ENCODE data around the gene LDLRAD1.
"Not testable (repeated sequence)": the region's sequence is repeated elsewhere in the genome, so short reads cannot be mapped to it uniquely, and the experiment has no call there.

LDLRAD1 gene

DNA sequence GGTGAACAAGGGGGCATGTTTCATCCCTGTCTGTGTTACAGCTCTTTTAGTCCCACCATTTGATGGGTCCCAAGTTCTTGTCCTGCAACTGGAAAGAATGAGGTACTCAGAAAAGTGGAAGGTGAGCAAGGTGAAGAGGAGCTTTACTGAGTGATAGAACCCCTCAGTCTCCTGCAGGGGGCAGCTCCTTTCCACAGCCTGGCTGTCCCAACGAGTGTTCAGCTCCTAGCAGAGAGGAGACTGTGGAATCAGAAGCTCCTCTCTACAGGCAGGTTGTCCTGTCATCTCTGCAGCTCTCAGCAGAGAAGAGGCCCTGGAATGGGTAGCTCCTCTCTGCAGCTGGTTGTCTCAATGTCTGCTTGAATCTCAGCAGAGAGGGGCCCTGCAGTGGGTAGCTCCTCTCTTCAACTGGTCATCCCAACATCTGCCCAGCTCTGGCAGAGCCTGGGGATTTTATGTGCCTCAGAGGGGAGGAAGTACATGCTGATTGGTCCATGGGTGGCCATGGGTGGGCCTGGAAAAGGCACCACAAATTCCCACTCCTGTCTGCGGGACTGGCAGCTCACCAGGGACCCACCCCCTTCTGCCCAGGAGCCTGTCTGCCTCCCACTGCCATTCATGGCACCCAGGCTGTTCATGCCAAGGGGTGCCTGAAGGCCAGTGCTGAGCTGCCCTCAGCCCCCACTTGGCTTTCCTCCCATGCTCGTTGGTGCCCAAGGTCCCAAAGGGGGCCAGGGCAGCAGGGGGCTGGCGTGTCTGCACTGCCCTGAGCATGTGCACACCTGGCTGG lies 25.7 kb downstream of the LDLRAD1 start:
- DNase-seq (ENCODE audit: low spot score) = no peak

DNA sequence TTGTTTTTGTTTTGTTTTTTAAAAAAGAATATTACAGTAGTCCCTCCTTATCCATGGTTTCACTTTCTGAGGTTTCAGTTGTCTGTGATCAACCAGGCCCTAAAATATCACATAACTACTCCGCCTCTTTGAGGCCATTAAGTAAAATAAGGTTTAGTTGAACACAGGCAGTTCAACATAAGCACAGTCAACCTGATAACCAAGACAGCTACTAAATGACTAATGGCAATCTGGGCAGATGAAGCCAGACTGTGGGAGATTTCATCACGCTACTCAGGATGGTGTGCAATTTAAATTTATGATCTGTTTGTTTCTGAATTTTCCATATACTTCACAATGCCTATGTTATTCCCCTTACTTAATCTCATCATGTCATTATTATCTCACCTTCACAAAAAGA lies 30.1 kb downstream of the LDLRAD1 start:
- peak; percentile 0 for DNase-seq (ENCODE audit: low spot score)

DNA sequence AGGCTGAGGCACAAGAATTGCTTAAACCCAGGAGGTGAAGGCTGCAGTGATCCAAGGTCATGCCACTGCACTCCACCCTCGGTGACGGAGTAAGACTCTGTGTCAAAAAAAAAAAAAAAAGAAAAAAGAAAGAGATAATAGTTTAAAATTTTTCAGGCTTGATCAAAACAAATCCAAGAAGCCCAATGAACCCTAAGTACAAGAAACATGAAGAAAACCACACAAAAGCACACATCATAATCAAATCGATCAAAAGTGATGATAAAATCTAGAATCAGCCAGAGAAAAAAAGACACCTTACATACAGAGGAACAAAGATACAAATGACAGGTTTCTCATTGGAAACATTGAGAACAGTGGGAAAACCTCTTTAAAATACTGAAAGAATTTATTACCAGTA lies 31.5 kb downstream of the LDLRAD1 start:
- DNase-seq (ENCODE audit: low spot score) = peak; percentile 0

DNA sequence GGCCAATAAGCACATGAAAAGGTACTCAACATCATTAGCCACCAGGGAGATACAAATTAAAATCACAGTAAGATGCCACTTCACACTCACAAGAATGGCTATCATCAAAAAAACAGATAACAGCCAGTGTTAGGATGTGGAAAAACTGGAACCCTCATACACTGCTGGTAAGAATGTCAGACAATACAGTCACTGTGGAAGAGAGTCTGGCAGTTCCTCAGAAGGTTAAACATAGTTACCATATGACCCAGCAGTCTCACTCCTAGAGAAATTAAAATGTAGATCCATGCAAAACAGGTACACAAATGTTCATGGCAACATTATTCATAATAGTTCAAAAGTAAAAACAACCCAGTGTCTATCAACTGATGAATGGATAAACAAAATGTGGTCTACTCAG lies 33.3 kb downstream of the LDLRAD1 start:
- DNase-seq (ENCODE audit: low spot score) = no peak

DNA sequence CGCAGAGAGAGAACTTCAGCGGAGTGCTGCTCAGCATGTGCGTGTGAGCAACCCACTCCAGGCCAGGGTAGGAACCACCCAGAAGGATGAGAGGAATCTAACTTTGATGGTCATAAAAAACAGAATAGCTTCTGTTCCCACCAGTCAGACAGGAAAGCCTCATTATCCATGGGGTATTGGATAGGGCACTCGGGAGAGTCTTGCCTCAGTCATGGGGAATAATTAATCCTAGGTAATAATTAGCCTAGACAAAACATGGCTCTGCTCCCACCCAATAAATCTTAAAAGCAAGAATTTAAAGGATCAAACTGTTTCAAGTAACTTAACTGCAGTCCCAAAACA lies 35.3 kb downstream of the LDLRAD1 start:
- no peak for DNase-seq (ENCODE audit: low spot score)

DNA sequence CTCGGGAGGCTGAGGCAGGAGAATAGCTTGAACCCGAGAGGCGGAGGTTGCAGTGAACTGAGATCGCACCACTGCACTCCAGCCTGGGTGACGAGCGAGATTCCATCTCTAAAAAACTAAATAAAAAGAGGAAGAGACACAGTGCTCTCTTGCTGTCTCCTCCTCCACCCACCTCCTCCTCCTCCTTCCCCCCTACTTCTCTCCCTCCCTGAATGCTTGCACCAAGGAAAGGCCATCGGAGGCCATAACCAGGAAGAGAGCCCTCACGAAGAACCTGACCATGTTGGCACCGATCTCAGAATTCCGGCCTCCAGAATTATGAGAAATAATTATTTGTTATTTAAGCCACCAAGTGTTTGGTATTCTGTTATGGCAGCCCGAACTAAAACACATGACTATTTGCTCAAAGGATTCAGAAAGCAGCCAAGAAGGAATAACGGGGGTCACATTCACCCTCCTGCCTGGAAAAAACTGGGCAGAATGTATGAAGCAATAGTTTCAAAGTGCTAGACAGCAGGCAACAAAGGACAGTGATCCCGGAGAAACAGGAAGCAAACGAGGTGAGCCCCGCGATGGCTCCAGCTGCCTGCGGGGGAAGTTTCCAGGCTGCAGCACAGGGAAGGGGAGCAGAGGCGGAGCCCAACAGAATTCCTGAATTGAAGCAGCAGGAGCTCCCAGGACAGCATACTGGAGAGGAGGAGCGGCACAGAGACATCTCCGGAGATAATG lies 35.8 kb downstream of the LDLRAD1 start:
- peak; percentile 74 for DNase-seq (ENCODE audit: low spot score)

DNA sequence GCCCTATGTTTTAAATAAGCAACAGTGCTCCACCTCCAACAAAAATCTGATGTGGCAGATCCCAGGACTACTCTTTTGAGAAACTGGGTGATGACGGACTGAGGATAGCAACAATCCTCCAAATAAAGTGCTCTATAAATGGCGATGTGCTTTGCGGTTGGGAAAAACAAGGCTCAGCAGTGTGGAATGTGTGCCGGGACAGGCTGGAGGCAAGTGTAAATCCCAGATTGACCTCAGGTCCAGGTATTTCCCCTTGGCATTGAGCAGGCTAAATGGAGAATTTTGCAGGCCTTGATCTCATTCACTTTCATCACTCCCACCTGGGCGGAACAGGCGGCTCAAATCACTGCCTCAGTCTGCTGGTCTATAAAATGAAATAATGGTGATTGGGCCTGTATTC lies 36.8 kb downstream of the LDLRAD1 start:
- peak; percentile 2 for DNase-seq (ENCODE audit: low spot score)

DNA sequence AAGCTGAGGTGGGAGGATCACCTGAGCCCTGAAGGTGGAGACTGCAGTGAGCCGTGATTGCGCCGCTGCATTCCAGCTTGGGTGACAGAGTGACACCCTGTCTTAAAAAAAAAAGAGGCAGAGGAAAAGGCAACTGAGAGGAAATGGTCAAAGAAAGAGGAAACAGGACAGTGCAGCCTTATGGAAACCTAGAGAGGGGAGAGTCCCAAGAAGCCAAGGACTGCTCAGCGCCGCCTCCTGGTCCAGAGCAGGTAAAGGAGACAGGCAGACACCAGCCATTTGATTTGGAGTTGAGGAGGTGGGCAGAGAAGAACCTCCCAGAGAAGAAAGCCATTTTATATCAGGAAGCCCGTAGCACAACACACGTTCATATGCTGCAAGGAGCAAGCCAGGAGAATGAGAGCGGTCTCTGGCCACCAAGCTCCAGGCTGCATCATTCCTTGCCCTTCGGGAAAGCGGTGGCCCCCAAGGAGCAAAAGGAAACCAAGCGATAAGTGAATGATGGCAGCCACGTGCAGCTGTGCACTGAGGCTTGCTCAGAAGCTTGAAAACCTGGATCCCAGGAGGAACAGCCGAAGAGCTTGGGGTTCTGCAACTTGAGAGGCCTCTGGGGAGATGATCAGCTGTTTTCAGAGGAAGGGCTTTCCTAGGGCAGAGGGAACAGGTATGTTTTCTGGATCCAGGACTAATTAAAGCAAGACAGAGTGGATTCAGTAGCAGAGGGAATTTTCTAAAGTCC lies 38.1 kb downstream of the LDLRAD1 start:
- DNase-seq (ENCODE audit: low spot score) = peak; percentile 1

DNA sequence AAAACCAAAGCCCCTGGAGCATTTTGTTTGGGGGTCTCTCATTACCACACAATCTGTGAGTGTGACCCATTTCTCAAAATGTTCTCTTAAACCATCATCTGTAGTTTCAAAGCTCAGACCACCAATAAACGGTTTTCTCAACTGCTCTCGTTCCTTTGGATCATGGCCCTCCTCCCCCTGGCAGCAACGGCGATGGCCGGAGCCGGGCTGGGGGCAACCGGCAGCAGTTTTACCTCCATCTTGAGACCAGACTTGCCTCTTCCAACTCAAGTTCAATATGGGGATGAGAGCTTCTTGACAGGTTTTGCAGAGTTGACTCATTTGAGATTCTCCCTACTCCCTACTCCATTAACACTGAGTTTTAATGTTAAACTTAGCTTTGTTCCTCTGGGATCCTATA lies 42.1 kb downstream of the LDLRAD1 start:
- no peak for DNase-seq (ENCODE audit: low spot score)

DNA sequence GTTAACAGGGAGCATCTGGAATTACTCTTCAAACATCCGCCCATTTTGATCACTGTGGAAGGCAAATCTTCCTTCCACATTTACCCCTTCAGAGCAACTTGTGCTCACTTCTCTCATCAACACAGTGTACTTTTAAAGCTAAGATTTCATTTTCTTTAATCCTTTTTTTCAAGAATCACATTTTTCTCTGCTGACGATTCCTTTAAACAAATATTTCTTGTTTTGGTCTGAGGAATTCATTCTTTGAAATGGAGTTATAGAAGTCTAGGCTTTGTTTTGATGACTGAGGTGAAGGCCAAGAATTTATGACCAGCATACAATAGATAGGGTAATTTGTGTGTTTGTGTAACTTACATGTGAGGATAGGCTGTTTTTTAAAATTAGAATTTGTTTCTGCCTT lies 46.3 kb downstream of the LDLRAD1 start:
- DNase-seq (ENCODE audit: low spot score) = no peak

DNA sequence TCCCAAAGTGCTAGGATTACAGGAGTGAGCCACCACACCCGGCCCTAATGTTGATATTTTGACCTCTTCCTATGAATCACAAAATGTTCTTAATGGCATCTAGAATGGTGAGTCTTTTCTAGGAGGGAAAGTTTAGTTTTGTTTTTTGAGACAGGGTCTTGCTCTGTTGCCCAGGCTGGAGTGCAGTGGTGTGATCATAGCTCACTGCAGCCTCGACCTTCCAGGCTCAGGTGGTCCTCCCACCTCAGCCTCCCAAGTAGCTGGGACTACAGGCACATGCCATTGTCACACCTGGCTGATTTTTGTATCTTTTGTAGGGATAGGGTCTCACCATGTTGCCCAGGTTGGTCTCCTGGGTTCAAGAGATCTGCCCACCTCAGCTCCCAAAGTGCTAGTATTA lies 48.7 kb downstream of the LDLRAD1 start:
- not testable (repeated sequence) for DNase-seq (ENCODE audit: low spot score)

DNA sequence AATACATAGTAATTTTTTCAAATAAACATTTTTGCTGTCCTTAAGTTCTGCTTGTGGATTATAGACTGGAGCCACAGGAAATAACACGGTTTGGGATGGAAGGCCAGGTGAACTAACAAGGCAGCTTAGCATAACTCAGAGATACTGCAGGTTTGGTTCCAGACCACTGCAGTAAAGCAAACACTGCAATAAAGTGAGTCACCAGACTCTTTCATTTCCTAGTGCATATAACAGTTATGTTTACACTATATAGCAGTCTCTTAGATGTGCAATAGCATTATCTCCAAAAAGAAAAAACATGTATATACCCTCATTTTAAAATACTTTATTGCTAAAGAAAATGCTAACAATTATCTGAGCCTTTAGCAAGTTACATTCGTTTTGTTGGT lies 49.9 kb downstream of the LDLRAD1 start:
- no peak for DNase-seq (ENCODE audit: low spot score)

DNA sequence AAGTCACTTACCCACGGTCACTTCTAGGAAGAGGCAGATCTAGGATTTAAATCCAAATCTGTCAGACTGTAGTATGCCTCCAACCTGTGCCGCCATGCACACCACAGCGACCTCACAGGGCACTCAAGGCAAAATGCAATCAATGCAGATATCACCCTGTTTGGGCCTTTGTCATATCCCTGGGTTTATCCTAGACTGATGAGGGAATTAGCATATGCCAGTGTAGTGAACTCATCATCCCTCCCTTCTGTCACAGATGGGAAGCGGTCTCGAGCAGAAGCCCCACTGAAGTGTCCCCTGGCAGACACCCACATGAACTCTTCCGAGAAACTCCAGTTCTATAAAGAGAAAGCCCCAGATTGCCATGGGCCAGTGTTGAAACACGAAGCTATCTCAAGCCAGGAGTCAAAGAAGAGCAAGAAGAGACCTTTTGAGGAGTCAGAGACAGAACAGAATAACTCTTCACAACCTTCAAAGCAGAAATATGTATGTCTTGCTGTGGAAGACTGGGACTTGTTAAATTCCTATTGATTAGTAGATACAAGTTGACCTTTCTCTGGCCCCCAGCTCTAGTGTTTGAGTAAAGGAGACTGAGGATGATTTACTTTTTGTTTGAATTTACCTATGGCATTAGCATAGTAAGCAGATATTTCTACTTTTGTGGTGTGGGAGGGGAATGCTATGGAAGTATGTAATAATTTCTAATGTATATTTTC lies 50.4 kb downstream of the LDLRAD1 start:
- no peak for DNase-seq (ENCODE audit: low spot score)

DNA sequence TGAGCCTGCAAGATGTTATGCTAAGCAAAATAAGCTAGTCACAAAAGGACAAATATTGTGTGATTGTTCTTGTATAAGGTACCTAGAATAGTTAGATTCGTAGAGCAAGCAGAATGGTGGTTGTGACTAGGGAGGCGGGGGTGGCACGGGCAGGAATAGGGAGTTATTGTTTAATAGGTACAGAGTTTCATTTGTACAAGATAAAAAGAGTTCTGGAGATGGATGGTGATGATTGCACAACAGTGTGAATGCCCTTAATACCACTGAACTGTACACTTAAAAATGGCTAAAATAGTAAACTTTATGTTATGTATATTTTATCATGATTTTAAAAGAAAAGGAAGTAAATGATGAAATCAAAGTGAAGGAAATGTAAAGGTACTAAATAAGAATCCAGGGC lies 51.2 kb downstream of the LDLRAD1 start:
- no peak for DNase-seq (ENCODE audit: low spot score)

DNA sequence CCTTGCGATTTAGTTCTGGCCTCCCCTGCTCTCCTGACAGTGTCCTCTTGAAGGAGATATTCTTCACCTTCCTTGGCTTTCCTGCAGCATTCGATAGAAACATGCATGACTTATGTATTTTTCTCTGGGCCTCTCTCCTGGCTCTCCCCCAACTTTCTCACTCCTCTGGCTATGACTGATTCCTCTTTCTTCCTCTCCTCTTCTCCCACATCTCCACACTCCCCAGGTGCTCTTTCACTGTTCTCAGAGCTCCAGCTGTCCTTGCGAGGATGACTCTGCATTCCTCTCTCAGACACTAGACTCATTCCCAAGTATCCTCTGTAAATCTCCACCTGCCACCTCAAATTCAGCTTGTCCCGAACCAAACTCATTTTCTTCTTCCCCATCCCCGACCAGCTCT lies 53.9 kb downstream of the LDLRAD1 start:
- no peak for DNase-seq (ENCODE audit: low spot score)

DNA sequence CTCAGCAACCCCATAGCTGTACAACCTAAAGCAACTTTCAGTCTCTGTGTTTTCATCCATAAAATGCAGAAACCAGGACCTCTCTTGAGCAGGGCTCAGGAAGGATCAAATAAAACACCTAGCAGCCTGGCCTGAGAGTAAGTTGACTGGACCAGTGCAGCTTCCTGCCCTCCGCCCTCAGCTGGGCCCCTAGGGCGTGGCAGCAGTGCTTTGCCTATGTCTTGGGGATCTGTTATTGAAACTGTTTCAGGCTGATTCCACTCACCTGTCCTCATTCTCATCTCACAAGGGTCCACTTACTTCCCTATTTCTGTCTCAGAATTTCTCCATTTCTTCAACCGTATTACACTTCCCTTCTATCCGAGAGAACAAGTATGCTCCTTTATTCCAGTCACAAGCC lies 54.5 kb downstream of the LDLRAD1 start:
- DNase-seq (ENCODE audit: low spot score) = no peak

DNA sequence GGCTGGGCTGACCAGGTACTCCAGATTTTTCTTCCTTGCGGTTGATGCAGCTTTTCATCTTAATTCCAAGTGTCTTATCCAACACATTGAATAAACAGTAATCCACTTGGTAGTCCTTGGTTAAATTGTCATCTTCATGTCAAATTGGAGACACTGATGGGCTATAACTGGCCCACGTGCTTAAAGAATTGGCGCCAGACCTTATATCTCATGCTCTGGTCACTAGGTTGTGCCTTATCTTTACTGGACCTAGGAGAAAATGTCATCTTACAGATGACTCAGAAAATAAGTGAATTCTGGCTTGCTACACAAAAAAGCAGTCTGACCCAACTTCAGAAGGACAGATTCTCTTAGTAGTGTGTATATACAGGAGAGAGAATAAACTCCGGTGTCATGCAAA lies 55.6 kb downstream of the LDLRAD1 start:
- no peak for DNase-seq (ENCODE audit: low spot score)

DNA sequence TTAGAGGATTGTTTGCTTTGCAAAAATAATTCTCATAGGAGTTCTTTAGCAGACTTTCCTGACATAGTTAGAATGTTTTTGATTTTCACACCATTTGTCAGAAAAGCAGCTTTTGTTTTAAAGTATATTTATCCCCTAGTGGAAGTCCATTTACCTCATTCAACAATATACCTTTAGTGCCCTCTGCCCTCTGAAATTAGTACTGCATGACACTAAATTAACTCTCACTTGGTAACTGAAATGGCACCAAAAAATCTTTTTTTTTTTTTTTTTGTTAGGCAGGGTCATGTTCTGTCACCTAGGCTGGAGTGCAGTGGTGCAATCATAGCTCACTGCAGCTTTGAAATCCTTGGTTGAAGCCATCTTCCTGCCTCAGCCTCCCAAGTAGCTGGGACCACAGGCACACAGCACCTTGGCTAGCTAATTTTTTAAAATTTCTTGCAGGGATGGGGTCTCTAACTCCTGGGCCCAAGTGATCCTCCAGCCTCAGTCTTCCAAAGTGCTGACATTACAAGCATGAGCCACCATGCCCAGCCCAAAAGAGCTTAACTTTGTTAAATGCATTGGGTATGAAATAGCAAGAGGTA lies 58.2 kb downstream of the LDLRAD1 start:
- DNase-seq (ENCODE audit: low spot score) = peak; percentile 47
